Kidney epithelial cell (primary cell): ENCODE data around the gene MACROH2A1. TPM values are rescaled to one million over a fixed set of nuclear protein-coding genes. Genes with fewer than 3 reads are reported as not detected.

Experiments used
- DNase-seq: peaks from one replicate; pipeline ENCODE4 v3.0.0-alpha.2; 2010; ENCODE audit warnings: low read depth
- H3K27me3 ChIP-seq: 2 replicates; pipeline ENCODE4 v1.6.0; 2011; ENCODE audit warnings: low read length; ENCODE audit not compliant: control insufficient read depth, insufficient read depth
- H3K36me3 ChIP-seq: 2 replicates; pipeline ENCODE4 v1.5.1; 2011; ENCODE audit warnings: low read length; ENCODE audit not compliant: control insufficient read depth, insufficient read depth
- H3K4me3 ChIP-seq: 2 replicates; pipeline ENCODE4 v1.5.1; 2011; ENCODE audit warnings: low read depth, mild to moderate bottlenecking, control low read depth, low read length
- total RNA-seq: library from RNA; depleted of rRNA; stranded (reverse); fragments of >200 nt; gene quantifications from 2 replicates; pipeline ENCODE4 v1.2.3, GENCODE V29; 2015
- TF ChIP-seq, protein P1 (sequence below): IDR thresholded peaks from 2 replicates; pipeline ENCODE4 v1.5.1; 2011; ENCODE audit warnings: mild to moderate bottlenecking, moderate library complexity, low read length, control low read depth, inconsistent platforms; ENCODE audit not compliant: insufficient read depth, poor library complexity, severe bottlenecking

The MACROH2A1 gene
- total RNA-seq, 1 donor from 2014 or later, result 298 TPM

DNA sequence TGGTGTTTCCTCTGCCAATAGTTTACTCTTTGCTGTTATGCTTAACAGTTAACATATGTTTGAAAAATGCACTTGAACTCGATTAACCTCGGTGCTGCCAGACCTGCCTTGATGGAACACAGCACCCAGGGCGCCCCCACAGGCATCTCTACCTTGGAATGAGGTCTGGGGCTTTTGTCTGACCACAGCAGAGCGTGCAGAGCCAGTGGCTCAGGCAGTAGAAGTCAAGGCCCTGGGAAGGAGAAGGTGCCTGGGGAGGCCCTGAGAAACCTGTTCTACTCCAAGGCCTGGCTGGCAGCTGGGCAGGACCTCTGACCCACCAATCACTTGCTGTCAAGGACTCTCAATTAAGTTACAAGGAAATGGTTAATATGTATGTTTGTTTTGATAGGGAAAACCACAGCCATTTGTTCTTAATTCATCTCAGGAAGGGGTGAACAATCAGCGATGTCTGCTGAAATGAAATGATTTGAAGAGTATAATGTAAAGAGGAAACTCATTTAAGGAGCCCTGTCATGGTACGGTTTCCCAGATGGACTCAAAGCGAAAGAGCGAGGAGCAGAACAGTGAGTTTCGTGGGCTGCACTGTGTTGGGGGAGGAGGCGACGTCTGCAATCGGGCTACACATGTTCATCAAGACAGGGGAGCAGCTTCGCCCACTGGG is 21.9 kb downstream of the MACROH2A1 start:
- DNase-seq, result no peak
- TF ChIP-seq, protein P1, sequence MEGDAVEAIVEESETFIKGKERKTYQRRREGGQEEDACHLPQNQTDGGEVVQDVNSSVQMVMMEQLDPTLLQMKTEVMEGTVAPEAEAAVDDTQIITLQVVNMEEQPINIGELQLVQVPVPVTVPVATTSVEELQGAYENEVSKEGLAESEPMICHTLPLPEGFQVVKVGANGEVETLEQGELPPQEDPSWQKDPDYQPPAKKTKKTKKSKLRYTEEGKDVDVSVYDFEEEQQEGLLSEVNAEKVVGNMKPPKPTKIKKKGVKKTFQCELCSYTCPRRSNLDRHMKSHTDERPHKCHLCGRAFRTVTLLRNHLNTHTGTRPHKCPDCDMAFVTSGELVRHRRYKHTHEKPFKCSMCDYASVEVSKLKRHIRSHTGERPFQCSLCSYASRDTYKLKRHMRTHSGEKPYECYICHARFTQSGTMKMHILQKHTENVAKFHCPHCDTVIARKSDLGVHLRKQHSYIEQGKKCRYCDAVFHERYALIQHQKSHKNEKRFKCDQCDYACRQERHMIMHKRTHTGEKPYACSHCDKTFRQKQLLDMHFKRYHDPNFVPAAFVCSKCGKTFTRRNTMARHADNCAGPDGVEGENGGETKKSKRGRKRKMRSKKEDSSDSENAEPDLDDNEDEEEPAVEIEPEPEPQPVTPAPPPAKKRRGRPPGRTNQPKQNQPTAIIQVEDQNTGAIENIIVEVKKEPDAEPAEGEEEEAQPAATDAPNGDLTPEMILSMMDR, result no peak
- no peaks in the 10 kb centered on the region for H3K27me3 ChIP-seq
- no peak overlapping the region for H3K4me3 ChIP-seq
- H3K36me3 ChIP-seq, result peaks cover 3% of the 10 kb centered on the region

DNA sequence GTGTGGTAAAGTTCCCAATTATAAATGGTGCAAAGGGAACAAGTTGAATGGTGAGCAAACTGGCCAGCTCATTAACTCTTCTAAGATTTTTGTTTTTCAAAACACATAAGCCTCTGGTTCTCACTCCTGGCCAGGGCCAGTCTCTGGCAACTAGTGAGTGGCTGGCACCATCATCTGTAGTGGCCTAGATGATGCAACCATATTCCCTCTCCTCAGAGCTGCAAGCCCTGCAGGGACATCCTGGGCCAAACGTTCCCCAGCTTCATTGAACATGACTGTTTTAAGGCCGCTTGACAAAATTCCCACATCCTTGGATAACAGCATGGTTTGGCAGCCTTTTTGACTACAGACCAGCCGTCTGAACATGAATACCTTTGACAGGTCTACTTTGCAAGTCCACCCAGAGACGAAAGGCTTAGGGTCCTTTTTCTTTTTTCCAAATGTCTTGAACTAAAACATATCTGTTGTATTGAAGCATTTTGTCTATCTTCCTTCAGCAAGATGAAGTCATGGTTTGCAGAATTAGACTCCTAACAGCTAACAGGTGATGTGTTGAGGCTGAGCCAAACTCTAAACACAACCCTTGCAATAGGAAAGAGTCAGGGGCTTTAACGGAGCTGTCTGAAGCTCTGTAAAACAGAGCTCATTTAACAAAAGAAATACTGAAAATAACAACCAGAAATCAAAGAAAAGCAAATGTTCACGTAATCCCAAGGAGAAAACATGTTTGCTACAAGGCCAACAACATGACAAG is 23.8 kb downstream of the MACROH2A1 start:
- no peak for DNase-seq
- peaks cover 3% of the 10 kb centered on the region for H3K36me3 ChIP-seq

DNA sequence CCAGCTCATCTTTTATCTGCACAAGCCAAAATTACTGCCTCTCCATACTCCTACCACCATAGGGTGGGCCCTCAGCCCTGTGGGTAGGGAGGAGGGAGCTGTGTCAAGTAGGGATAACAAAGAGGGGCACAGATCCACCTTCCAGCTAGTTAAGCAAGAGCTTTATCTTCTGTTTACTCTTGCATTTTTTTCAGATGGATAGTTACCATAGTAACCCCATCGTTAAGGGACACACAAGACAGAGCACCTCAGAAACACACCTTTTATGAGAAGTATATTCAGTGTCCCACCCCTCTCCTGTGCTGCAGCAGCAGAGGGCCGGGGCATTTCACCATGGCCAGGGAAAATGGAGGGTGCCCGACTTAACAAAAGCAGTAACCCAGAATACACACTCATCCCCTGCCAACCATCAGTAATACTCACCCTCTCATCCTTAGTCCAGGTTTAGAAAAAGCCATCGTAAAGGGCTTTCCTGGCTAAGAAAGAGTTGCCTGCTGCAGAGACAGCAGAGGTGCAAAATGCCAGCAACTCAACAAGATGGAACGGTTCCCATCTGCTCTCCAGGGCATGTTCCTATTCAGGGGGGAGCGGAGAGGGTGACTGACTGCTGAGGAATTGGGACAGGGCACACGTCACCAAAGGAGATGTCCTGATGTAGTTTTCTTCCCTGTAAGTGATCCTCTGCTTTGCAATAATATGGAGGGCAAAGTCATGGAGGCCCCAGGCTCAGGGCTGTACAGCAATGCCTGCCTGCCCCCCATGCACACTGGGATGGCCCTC is 25.1 kb downstream of the MACROH2A1 start:
- no peak for DNase-seq
- TF ChIP-seq, protein P1, result no peak
- Histone ChIP-seq H3K4me3 (no peak overlapping the region), H3K36me3 (peaks cover 7% of the 10 kb centered on the region), H3K27me3 (no peaks in the 10 kb centered on the region)

More for the DNA sequence above, 23.8 kb downstream of the MACROH2A1 start:
- Histone ChIP-seq H3K4me3 (no peak overlapping the region), H3K27me3 (no peaks in the 10 kb centered on the region)
- TF ChIP-seq, protein P1, result no peak

DNA sequence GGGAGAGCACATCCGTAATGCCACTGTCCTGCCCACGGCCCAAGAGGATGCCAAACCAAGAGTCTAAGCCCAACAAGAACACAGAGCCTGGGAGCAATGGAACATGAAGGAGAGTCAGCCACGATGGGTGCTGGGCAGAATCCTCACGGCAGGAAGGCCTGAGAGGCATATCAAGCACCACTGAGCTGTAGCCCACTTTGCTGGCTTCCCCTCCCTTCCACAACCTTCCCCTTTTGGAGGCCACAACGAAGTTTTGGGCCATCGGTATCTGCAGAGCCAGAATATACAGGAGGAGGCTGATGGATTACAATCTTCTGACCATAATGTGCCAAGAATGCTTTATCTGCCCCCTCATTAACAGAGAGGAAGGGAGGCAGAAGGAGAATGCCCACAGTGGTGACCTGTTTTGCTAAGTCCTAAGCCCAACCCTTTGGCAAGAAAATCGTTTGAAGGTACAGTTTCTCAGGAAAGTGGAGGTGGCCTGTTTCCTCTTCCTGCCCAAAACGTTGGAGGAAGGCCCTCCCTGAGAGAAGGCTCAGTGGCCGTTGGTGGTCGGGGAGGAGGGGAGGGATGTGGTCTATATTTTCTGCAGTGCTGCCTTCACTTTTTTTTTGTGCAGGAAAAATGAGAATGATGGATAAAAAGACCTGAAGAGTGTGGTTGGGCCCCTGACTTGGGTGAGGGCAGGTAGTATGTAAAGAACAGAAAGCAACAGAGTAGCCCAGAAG is 26.2 kb downstream of the MACROH2A1 start:
- Histone ChIP-seq H3K27me3 (no peaks in the 10 kb centered on the region), H3K4me3 (no peak overlapping the region), H3K36me3 (peaks cover 9% of the 10 kb centered on the region)
- DNase-seq, result no peak
- TF ChIP-seq, protein P1, result no peak

DNA sequence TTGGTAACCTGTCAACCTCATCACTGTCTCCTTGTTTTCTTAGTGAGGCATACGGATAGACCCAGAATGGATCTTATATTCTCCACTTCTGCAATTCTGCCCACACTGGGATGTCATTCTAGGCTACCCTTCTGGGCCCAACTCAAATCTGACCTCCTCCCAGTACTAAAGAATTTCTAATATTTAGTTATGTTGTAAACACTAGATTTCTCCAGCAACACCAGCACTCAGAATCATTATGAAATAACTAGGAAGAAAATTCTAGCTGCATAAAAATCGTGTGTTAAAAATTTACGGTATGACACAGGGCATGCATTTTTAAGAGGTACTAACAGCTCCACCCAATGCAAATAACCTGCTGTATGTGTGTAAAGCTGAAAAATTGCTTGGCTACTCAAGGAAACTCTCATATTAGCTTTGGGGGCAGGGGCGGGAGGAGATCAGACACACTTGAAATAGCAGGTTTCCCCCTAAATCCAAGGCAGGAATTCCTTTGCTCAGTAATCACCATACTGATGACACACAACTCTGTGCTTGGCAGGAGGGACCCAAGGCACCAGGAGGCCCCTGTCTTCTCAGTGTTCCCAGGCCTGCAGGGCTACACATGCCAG is 27.3 kb downstream of the MACROH2A1 start:
- H3K36me3 ChIP-seq, result peaks cover 9% of the 10 kb centered on the region
- no peak overlapping the region for H3K4me3 ChIP-seq
- DNase-seq, result no peak
- no peaks in the 10 kb centered on the region for H3K27me3 ChIP-seq
- TF ChIP-seq, protein P1, result no peak
